Stomach (tissue), 4 donors: ENCODE data around the gene ARFGAP3.

Experiments
- POLR2A ChIP-seq, 4 donors: fragments of 450-650 bp; IDR thresholded peaks; one replicate each; pipeline ENCODE4 v1.6.1; 2016; ENCODE audit warnings: antibody characterized with exemption in 4 of 4, control low read depth in 2 of 4, mild to moderate bottlenecking in 1 of 4, moderate library complexity in 1 of 4
- TF ChIP-seq, protein P1 (sequence below), 7 experiments: fragments of 450-650 bp in 4 of 7; fragments of 200-600 bp in 3 of 7; sonication (generic) in 3 of 7; IDR thresholded peaks; one replicate each; pipeline ENCODE4 v1.5.1; 2016 to 2019; ENCODE audit warnings: antibody characterized with exemption in 7 of 7, control low read depth in 2 of 7, mild to moderate bottlenecking in 1 of 7

DNA sequence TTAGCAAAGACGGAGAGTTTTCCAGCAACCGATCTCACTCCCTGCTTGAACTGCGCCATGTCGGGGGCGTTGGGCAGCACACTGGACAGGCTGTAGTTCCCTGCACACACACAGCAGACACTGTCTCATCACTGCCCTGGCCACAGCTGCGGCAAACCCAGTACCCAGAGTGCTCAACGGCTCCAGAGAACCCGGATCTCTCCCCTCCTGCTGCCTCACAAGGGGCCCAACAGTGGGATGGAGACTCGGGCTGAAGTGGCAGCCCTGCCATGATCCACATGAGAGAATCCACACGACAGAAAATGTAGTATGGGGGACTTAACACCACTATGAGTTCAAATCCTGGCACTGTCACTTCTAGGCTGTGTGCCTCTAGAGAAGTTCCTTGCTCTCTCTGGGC is 58.0 kb downstream of the ARFGAP3 start:
- TF ChIP-seq, protein P1, sequence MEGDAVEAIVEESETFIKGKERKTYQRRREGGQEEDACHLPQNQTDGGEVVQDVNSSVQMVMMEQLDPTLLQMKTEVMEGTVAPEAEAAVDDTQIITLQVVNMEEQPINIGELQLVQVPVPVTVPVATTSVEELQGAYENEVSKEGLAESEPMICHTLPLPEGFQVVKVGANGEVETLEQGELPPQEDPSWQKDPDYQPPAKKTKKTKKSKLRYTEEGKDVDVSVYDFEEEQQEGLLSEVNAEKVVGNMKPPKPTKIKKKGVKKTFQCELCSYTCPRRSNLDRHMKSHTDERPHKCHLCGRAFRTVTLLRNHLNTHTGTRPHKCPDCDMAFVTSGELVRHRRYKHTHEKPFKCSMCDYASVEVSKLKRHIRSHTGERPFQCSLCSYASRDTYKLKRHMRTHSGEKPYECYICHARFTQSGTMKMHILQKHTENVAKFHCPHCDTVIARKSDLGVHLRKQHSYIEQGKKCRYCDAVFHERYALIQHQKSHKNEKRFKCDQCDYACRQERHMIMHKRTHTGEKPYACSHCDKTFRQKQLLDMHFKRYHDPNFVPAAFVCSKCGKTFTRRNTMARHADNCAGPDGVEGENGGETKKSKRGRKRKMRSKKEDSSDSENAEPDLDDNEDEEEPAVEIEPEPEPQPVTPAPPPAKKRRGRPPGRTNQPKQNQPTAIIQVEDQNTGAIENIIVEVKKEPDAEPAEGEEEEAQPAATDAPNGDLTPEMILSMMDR (IDR thresholded peaks at IDR 0.05) = no peak
- no peak for TF ChIP-seq POLR2A (IDR thresholded peaks at IDR 0.05)
